GM21737 (cell line): ENCODE measurements around the gene ZNF791.
"Not testable (repeated sequence)": the region's sequence is repeated elsewhere in the genome, so short reads cannot be mapped to it uniquely, and the experiment has no call there.

Experiments used
- ATAC-seq: cut with Tn5 transposase; IDR thresholded peaks from one replicate; pipeline ENCODE4 v1.9.1; 2021; ENCODE audit warnings: mild to moderate bottlenecking, moderate library complexity; ENCODE audit not compliant: unreplicated experiment

Gene ZNF791

GRCh38 chr19:12610540-12611360 is at the start of gene ZNF791, which contains the start of gene ZNF490:
Gene ZNF791, plus strand, starts transcription at chr19:12610920. Its CDS starts 160 bp downstream, at chr19:12611080.
Gene ZNF490, minus strand, starts transcription at chr19:12610813. Its CDS starts 133 bp downstream, at chr19:12610680.
- peak; percentile 66 for ATAC-seq

- ATAC-seq: no peak
Observed at GRCh38 chr19:12564016-12564664, 46.6 kb upstream of the ZNF791 start.

DNA sequence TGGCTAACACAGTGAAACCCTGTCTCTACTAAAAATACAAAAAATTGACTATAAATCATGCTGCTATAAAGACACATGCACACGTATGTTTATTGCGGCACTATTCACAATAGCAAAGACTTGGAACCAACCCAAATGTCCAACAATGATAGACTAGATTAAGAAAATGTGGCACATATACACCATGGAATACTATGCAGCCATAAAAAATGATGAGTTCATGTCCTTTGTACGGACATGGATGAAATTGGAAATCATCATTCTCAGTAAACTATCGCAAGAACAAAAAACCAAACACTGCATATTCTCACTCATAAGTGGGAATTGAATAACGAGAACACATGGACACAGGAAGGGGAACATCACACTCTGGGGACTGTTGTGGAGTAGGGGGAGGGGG is 44.3 kb upstream of the ZNF791 start:
- not testable (repeated sequence) for ATAC-seq

DNA sequence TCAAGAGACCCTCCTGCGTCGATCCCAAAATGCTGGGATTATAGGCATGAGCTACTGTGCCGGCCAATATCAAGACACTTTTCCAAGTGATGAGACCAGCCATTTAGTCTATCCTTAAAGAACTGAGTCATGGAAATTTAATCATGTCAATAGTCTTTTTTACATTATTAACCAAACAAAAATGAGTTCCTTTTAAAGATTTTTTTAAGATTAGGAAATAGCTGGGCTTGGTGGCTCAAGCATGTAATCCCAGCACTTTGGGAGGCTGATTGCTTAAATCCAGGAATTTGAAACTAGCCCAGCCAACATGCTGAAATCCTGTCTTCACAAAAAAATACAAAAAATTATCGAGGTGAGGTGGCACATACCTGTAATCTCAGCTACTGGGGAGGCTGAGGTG is 42.8 kb upstream of the ZNF791 start:
- no peak for ATAC-seq

- ATAC-seq: no peak
Observed at GRCh38 chr19:12574036-12574435, 36.7 kb upstream of the ZNF791 start.

- no peak for ATAC-seq
Observed at GRCh38 chr19:12578641-12579040, 32.1 kb upstream of the ZNF791 start.

- ATAC-seq: no peak
Observed at GRCh38 chr19:12580180-12580694, 30.5 kb upstream of the ZNF791 start.

- ATAC-seq: no peak
Observed at GRCh38 chr19:12581100-12581499, 29.6 kb upstream of the ZNF791 start.

DNA sequence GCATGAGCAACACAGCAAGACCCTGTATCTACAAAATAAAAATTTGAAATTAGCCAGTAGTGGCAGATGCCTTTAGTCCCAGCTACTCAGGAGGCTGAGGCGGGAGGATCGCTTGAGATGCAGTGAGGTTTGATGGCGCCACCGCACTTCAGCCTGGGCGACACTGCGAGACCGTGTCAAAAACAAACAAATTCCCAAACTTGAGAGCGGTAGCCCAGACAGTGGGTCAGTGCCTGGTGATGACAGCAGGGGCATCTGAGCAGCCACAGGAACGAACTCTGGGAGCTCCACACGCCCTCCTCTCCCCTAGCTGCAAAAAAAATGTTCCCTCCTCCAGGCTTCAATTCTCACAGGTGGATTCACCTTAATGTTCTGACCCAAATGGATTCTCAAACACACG is 14.2 kb upstream of the ZNF791 start:
- no peak for ATAC-seq

DNA sequence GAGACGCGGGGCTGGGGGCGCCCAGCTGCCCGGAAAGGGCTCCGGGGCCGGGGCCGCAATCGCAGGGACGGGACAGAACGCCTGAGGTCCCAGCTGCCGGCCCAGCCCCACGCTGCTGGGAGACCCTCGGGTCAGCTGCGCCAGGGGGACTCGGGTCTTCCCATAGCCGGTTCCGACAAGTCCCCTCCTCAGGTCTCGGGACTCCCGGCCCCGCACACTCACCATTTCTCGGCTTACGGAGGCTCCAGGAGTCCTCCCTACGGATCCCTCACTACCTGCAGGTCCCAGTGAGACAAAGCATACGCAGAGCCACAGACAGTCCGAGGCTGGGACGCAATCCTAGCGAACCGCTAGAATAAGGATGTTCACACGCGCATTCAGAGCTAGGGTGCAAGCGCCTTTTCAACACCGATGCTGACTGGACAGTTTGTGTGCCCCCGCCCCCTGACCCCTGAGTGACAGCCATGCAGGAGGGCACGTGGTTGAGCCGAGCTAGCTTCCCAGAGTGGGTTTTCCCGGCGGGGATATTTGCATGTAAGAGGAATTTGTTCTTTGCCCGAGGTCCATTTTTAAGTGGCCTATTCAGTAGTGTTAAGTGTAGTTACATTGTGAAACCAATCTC is 13.7 kb upstream of the ZNF791 start:
- no peak for ATAC-seq

GRCh38 chr19:12597594-12597993 is 13.1 kb upstream of the ZNF791 start:
- no peak for ATAC-seq

DNA sequence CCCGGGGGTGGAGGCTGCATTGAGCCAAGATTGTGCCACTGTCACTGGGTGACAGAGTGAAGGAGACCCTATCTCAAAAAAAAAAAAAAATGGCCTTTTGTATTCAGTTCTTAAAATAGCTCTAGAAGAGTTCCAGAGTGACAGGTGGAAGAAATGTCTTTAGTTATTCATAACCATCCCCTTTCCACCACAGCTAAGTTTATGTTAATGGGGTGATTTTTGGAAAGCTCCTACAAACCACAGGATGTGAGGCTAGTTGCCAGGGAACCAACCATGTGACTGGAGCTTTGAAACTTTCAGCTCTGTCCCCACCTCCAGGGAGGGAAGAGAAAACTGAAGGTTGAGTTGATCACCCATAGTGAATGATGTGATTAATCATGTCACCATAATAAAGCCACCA is 7.0 kb upstream of the ZNF791 start:
- peak; percentile 58 for ATAC-seq

DNA sequence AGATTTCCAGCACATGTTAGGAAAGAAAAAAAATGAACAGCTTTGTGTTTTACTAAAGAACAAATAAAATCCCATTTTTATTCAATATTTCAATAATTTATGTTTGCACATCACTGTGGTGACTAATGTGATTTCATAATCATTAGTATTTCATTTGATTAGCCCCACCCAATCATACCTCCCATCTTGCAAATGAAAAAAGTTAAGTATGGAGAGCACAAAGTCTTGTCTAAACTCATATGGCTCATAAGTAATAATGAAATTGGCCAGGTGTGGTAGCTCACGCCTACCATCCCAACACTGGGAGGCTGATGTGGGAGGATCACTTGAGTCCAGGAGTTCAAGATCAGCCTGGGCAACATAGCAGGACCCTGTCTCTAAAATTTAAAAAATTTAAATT is 3.9 kb upstream of the ZNF791 start:
- ATAC-seq: no peak

GRCh38 chr19:12607631-12608030 is 3.1 kb upstream of the ZNF791 start:
- no peak for ATAC-seq

DNA sequence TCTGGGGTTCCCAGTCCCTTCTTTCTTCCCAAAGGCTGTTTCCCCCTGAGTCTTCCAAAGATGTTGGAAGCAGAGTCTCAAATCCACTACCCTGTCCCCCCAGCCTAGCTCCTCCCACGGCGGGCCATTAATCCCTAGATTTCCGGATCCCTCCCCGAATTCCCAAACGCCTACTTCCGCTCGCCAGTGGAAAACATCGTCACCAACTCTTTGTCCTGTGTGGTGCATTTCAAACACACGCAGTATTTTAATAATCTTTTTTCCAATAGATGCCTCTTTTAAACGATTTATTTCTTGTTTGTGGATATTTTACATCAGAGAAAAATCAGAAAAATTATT is 610 bp downstream of the ZNF791 start:
- ATAC-seq: no peak

DNA sequence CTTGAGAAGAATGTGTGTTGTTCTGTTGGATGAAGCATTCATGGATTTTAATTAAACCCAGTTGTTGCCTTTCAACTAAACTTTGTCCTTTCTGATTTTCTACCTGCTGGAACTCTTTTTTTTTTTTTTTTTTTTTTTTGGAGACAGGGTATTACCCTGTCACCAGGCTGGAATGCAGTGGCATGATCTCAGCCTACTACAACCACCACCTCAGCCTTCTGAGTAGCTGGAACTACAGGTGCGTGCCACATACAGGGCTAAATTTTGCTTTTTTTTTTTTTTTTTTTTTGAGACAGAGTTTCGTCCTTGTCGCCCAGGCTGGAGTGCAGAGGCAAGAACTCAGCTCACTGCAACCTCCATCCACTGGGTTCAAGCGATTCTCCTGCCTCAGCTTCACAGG is 6.9 kb downstream of the ZNF791 start:
- ATAC-seq: no peak

- not testable (repeated sequence) for ATAC-seq
Observed at GRCh38 chr19:12621253-12622024, 10.7 kb downstream of the ZNF791 start.

GRCh38 chr19:12623361-12624031 is 12.8 kb downstream of the ZNF791 start:
- no peak for ATAC-seq

DNA sequence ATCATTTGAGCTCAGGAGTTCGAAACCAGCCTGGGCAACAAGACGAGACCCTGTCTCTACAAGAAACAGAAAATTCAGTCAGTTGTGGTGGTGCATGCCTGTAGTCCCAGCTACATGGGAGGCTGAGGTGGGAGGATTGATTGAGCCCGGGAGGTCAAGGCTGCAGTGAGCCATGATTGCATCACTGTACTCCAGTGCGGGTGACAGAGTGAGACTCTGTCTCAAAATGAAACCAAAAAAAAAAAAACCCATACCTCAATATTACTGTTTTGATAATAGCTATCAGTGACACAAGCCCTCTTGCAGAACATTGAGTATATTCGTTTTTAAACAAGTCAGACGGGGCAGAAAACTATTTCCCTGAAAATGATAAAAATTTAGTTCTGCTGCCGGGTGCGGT is 16.2 kb downstream of the ZNF791 start:
- ATAC-seq: no peak
